Uterus (tissue), 2 donors: ENCODE measurements around the gene VAV3.

ENCODE experiments used
- POLR2A ChIP-seq, 2 donors: fragments of 450-650 bp; IDR thresholded peaks; one replicate each; pipeline ENCODE4 v1.6.1; 2016; ENCODE audit warnings: antibody characterized with exemption in 2 of 2, mild to moderate bottlenecking in 1 of 2, moderate library complexity in 1 of 2
- TF ChIP-seq, protein P1 (sequence below), 4 experiments: fragments of 200-600 bp in 2 of 4; fragments of 450-650 bp in 2 of 4; sonication (generic) in 2 of 4; IDR thresholded peaks; one replicate each; pipeline ENCODE4 v1.5.1; 2016 to 2019; ENCODE audit warnings: antibody characterized with exemption in 4 of 4, mild to moderate bottlenecking in 2 of 4, moderate library complexity in 1 of 4

DNA sequence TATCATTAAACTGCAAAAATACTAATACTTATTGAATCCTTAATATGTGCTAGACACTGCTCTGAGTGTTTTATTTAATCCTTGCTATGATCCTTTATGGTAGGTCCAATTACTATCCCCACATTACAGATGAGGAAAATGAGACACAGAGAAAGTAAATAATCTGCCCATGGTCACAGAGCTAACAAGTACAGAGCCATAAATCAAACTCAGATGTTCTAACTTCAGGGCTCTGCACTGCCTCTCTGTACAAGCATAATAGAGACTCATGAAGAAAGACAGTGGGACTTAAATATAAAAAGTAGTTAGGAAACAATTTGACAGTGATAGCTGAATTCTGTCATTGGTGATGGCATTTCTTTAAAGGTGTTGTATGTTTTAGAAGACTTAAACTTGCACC, 346.4 kb downstream of the VAV3 start:
- TF ChIP-seq, protein P1, sequence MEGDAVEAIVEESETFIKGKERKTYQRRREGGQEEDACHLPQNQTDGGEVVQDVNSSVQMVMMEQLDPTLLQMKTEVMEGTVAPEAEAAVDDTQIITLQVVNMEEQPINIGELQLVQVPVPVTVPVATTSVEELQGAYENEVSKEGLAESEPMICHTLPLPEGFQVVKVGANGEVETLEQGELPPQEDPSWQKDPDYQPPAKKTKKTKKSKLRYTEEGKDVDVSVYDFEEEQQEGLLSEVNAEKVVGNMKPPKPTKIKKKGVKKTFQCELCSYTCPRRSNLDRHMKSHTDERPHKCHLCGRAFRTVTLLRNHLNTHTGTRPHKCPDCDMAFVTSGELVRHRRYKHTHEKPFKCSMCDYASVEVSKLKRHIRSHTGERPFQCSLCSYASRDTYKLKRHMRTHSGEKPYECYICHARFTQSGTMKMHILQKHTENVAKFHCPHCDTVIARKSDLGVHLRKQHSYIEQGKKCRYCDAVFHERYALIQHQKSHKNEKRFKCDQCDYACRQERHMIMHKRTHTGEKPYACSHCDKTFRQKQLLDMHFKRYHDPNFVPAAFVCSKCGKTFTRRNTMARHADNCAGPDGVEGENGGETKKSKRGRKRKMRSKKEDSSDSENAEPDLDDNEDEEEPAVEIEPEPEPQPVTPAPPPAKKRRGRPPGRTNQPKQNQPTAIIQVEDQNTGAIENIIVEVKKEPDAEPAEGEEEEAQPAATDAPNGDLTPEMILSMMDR (IDR thresholded peaks at IDR 0.05): no peak
- TF ChIP-seq POLR2A (IDR thresholded peaks at IDR 0.05): no peak
